Ovary (tissue), 3 donors: ENCODE measurements around the gene ZNF567.

Source experiments
- CTCF ChIP-seq, 3 donors: fragments of 450-650 bp in 2 of 3; fragments of 200-600 bp in 1 of 3; IDR thresholded peaks; one replicate each; pipeline versions ENCODE4 v1.5.1 to v1.8.0; 2016 to 2022; ENCODE audit warnings: antibody characterized with exemption in 3 of 3, mild to moderate bottlenecking in 1 of 3
- POLR2A ChIP-seq: fragments of 450-650 bp; IDR thresholded peaks from one replicate; pipeline ENCODE4 v1.6.1; 2017; ENCODE audit warnings: antibody characterized with exemption, mild to moderate bottlenecking, moderate library complexity
- donor health status: DM: no; HTN: no; CAD: no.

GRCh38 chr19:36672368-36672767 is 15.0 kb upstream of the ZNF567 start:
- TF ChIP-seq CTCF (IDR thresholded peaks at IDR 0.05) (no peak), POLR2A (no peak)
